ENCODE measurements around the gene PRKG1. TPM values are rescaled to one million over a fixed set of nuclear protein-coding genes. Genes with fewer than 3 reads are reported as not detected.
"Not testable (repeated sequence)": the region's sequence is repeated elsewhere in the genome, so short reads cannot be mapped to it uniquely, and the experiment has no call there.

The PRKG1 gene
- total and polyA plus RNA-seq, 2 of the 8 experiments (the other 6 are each of a cell fraction or from before 2014, with no cell fraction given) = 4.2 to 15.2 TPM

DNA sequence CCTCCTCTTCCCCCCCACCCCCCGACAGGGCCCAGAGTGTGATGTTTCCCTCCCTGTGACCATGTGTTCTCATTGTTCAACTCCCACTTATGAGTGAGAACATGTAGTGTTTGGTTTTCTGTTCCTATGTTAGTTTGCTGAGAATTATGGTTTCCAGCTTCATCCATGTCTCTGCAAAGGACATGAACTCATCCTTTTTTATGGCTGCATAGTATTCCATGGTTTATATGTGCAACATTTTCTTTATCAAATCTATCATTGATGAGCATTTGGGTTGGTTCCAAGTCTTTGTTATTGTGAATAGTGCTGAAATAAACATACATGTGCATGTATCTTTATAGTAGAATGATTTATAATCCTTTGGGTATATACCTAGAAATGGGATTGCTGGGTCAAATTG, 684.6 kb downstream of the PRKG1 start:
- H3K4me3 ChIP-seq (ENCODE audit: extremely low read depth in 1 of 4, insufficient read depth in 2 of 4, low read depth in 3 of 4, low read length in 4 of 4); H4K91ac ChIP-seq (replicated peaks; ENCODE audit: insufficient read length, low read length); H3K9me3 ChIP-seq (ENCODE audit: insufficient read depth in 2 of 2, low read depth in 1 of 2, low read length in 1 of 2); H2BK120ac ChIP-seq (replicated peaks; ENCODE audit: low read depth, low read length); H4K8ac ChIP-seq (ENCODE audit: extremely low read depth, insufficient read depth, low read length); H4K5ac ChIP-seq (ENCODE audit: insufficient read length, low read depth, low read length); H3K79me1 ChIP-seq (ENCODE audit: low read depth, low read length); H2AFZ ChIP-seq (ENCODE audit: low read length); H2BK15ac ChIP-seq (ENCODE audit: low read length); H3K4ac ChIP-seq (replicated peaks; ENCODE audit: insufficient read length, low read depth, low read length); H3K4me2 ChIP-seq (ENCODE audit: insufficient read depth in 1 of 2, low read depth in 2 of 2, low read length in 2 of 2); H4K20me1 ChIP-seq (replicated peaks in 1 of 2; ENCODE audit: control insufficient read depth in 1 of 2, insufficient read depth in 2 of 2, low read length in 2 of 2); H3K36me3 ChIP-seq (ENCODE audit: control insufficient read depth in 2 of 4, insufficient read depth in 4 of 4, low read length in 3 of 4); H2BK5ac ChIP-seq (ENCODE audit: low read depth, low read length); H3K27ac ChIP-seq (ENCODE audit: low read depth, low read length); H2BK20ac ChIP-seq (ENCODE audit: low read length); H3K23me2 ChIP-seq (ENCODE audit: low read depth, low read length); H3K56ac ChIP-seq (replicated peaks; ENCODE audit: insufficient read length, low read depth, low read length); H3K27me3 ChIP-seq (replicated peaks in 1 of 4; ENCODE audit: control insufficient read depth in 3 of 4, extremely low read depth in 1 of 4, insufficient read depth in 3 of 4, low read length in 3 of 4); H3K14ac ChIP-seq (ENCODE audit: insufficient read length); H3K4me1 ChIP-seq (replicated peaks in 1 of 4; ENCODE audit: control insufficient read depth in 3 of 4, insufficient read depth in 4 of 4, low read length in 3 of 4); H2BK12ac ChIP-seq (ENCODE audit: low read depth, low read length); POLR2A ChIA-PET (ENCODE audit: partially characterized antibody); FAIRE-seq; H3K9ac ChIP-seq (replicated peaks in 1 of 4; ENCODE audit: extremely low read depth in 1 of 4, low read depth in 3 of 4, low read length in 3 of 4); H3K23ac ChIP-seq (ENCODE audit: insufficient read length); DNase-seq (ENCODE audit: low read depth in 1 of 2, low spot score in 2 of 2); H3K18ac ChIP-seq (ENCODE audit: extremely low read depth, low read length); H3K79me2 ChIP-seq (ENCODE audit: control insufficient read depth in 1 of 2, insufficient read depth in 2 of 2, low read length in 2 of 2); H2AK5ac ChIP-seq (ENCODE audit: low read depth, low read length): not testable (repeated sequence)
- WGBS, 2 experiments (ENCODE audit: extremely low coverage in 1 of 2, insufficient coverage in 1 of 2, insufficient read length in 1 of 2, insufficient replicate concordance in 2 of 2, low coverage in 1 of 2, low lambda C conversion rate in 2 of 2, missing lambda C conversion rate in 1 of 2) = no CpG with 5 or more reads among the region's 1 CpG
- CTCF ChIA-PET (ENCODE audit: partially characterized antibody) = interaction anchor here (1.2 kb wide), 1 partner anchor 201 kb away, joined by 3 read pairs; no protein-coding TSS in a partner anchor

Measured in H1 (cell line).